ENCODE data around the gene ZNF385D. TPM values are rescaled to one million over a fixed set of nuclear protein-coding genes. Genes with fewer than 3 reads are reported as not detected.
A peak's percentile ranks its signal among the peaks of the same experiment; 100 is the strongest.

Gene ZNF385D
- total RNA-seq, 1 experiment from 2014 or later: 13.0 TPM

DNA sequence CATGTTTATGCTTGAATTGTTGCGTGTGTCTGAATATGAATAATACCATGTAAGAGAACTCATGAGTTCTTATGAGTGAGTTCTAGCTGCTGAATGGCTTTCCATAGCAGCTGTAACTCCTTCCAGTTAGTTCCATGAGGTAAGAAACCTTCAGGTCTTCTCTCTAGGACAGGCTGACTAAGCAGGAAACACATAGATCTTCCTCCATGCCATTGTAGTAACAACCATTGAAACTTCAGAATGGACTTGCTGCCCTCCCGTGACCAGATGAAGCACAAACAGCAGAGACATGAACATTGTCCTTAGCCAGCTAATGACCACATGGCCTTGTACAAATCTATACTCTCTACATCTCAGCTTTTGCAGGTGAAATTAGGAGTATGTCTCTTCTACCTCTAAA, 200.0 kb downstream of the ZNF385D start:
- intact Hi-C loops (cut with micrococcal nuclease; ENCODE audit: unreplicated experiment) (no loop called here), in situ Hi-C loops (cut with HindIII; ENCODE audit: low pct_unique_long_range_greater_than_20kb, low sequenced_read_pairs) (no loop called here)
- Histone ChIP-seq H3K4me3 (ENCODE audit: low read depth in 2 of 2, low read length in 2 of 2) (no peak overlapping the region), H3K4me1 (ENCODE audit: control insufficient read depth, insufficient read depth, low read length) (no peaks in the 10 kb centered on the region), H3K27me3 (ENCODE audit: control insufficient read depth, insufficient read depth, low read length) (no peaks in the 10 kb centered on the region), H3K27ac (ENCODE audit: low read length) (no peak overlapping the region), H3K36me3 (ENCODE audit: control insufficient read depth, insufficient read depth, low read length) (no peaks in the 10 kb centered on the region), H3K9me3 (ENCODE audit: control insufficient read depth, insufficient read depth, low read depth, low read length) (no peaks in the 10 kb centered on the region)
- DNase-seq (ENCODE audit: low read depth, low spot score) (no peak), ATAC-seq (no peak)
- TF ChIP-seq TCF7L2 (IDR thresholded peaks at IDR 0.05; ENCODE audit: low read depth, low read length): no peak
- TF ChIP-seq, protein P1, sequence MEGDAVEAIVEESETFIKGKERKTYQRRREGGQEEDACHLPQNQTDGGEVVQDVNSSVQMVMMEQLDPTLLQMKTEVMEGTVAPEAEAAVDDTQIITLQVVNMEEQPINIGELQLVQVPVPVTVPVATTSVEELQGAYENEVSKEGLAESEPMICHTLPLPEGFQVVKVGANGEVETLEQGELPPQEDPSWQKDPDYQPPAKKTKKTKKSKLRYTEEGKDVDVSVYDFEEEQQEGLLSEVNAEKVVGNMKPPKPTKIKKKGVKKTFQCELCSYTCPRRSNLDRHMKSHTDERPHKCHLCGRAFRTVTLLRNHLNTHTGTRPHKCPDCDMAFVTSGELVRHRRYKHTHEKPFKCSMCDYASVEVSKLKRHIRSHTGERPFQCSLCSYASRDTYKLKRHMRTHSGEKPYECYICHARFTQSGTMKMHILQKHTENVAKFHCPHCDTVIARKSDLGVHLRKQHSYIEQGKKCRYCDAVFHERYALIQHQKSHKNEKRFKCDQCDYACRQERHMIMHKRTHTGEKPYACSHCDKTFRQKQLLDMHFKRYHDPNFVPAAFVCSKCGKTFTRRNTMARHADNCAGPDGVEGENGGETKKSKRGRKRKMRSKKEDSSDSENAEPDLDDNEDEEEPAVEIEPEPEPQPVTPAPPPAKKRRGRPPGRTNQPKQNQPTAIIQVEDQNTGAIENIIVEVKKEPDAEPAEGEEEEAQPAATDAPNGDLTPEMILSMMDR (IDR thresholded peaks at IDR 0.05): peak; percentile 18; the same call in 1 of the 2 replicates
- no peak for TF ChIP-seq POLR2AphosphoS5 (IDR thresholded peaks at IDR 0.05; ENCODE audit: low read depth, low read length)
- ChIA-PET POLR2A (no interaction called here), CTCF (no interaction called here)
- BruUV-seq (replicated peaks): no TSS peak

DNA sequence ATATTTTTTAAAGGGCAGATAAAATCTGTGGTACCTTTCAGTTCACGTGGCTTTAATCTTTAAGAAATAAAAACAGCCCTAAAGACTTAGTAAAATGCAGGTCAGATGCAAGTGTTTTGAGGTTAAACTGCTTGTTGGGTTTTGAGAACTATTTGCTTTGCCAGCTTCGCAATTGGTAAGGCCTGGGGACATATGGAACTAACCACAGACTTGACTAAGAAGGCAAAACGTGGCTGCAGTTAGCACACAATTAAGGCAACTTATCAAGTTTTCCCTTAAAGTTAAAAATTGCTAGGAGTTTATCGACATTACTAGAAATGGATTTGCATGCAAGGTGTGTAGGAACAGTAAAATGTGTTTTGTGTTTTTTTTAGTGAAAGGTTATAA, 206.9 kb downstream of the ZNF385D start:
- in situ Hi-C loops (cut with HindIII; ENCODE audit: low pct_unique_long_range_greater_than_20kb, low sequenced_read_pairs): no loop called here
- DNase-seq (ENCODE audit: low read depth, low spot score) (no peak), ATAC-seq (no peak)
- no TSS peak for BruUV-seq (replicated peaks)
- Histone ChIP-seq H3K4me3 (ENCODE audit: low read depth in 2 of 2, low read length in 2 of 2) (no peak overlapping the region), H3K27ac (ENCODE audit: low read length) (no peak overlapping the region), H3K36me3 (ENCODE audit: control insufficient read depth, insufficient read depth, low read length) (no peaks in the 10 kb centered on the region), H3K27me3 (ENCODE audit: control insufficient read depth, insufficient read depth, low read length) (no peaks in the 10 kb centered on the region), H3K9me3 (ENCODE audit: control insufficient read depth, insufficient read depth, low read depth, low read length) (no peaks in the 10 kb centered on the region), H3K4me1 (ENCODE audit: control insufficient read depth, insufficient read depth, low read length) (no peaks in the 10 kb centered on the region)
- ChIA-PET POLR2A (no interaction called here), CTCF (no interaction called here)
- no peak for TF ChIP-seq TCF7L2 (IDR thresholded peaks at IDR 0.05; ENCODE audit: low read depth, low read length)
- TF ChIP-seq, protein P2, sequence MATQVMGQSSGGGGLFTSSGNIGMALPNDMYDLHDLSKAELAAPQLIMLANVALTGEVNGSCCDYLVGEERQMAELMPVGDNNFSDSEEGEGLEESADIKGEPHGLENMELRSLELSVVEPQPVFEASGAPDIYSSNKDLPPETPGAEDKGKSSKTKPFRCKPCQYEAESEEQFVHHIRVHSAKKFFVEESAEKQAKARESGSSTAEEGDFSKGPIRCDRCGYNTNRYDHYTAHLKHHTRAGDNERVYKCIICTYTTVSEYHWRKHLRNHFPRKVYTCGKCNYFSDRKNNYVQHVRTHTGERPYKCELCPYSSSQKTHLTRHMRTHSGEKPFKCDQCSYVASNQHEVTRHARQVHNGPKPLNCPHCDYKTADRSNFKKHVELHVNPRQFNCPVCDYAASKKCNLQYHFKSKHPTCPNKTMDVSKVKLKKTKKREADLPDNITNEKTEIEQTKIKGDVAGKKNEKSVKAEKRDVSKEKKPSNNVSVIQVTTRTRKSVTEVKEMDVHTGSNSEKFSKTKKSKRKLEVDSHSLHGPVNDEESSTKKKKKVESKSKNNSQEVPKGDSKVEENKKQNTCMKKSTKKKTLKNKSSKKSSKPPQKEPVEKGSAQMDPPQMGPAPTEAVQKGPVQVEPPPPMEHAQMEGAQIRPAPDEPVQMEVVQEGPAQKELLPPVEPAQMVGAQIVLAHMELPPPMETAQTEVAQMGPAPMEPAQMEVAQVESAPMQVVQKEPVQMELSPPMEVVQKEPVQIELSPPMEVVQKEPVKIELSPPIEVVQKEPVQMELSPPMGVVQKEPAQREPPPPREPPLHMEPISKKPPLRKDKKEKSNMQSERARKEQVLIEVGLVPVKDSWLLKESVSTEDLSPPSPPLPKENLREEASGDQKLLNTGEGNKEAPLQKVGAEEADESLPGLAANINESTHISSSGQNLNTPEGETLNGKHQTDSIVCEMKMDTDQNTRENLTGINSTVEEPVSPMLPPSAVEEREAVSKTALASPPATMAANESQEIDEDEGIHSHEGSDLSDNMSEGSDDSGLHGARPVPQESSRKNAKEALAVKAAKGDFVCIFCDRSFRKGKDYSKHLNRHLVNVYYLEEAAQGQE (IDR thresholded peaks at IDR 0.05; ENCODE audit: insufficient read depth in 1 of 2, low read depth in 2 of 2, low read length in 1 of 2): no peak
- TF ChIP-seq POLR2AphosphoS5 (IDR thresholded peaks at IDR 0.05; ENCODE audit: low read depth, low read length): no peak
- no peak for TF ChIP-seq SIN3A (IDR thresholded peaks at IDR 0.05; ENCODE audit: borderline replicate concordance, insufficient read depth, low read depth, low read length)
- intact Hi-C loops (cut with micrococcal nuclease; ENCODE audit: unreplicated experiment): no loop called here

DNA sequence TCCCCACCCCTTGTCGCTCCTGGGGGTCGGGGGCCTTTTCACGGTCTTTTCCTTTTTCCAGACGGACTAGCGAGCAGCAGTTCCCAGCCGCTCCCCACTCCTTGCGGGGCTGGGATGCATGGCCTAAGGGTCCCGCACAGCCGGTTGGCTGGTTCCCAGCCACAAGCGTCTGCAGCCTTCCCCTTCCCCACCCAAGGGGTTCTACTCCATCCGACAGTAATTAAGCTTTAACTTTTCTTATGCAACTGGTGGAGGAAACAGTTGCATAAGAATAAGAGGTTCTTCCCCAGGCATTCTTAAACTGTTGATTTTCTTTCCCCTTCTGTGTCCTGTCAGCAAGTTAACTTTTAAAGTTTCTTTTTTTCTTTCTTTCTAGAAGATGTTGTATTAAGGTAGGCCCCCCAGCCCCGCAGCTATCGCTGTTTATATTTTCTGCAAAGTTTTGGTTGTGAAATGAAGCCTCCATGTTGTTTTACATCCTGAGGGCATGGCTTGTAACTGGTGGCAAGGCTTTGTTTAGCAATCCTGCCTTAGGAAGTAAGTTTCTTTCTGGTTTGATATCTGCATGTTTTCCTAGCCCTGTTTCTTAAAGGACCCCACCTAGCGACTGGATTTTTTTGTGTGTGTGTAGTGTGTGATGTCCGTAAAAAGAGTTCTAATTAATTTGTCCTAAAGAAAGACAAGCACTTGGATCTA, 207.5 kb downstream of the ZNF385D start:
- no peak for ATAC-seq
- BruUV-seq (replicated peaks): no TSS peak
- DNase-seq (ENCODE audit: low read depth, low spot score): no peak
- H3K36me3 ChIP-seq (ENCODE audit: control insufficient read depth, insufficient read depth, low read length): no peaks in the 10 kb centered on the region
- H3K4me1 ChIP-seq (ENCODE audit: control insufficient read depth, insufficient read depth, low read length): no peaks in the 10 kb centered on the region
- H3K27ac ChIP-seq (ENCODE audit: low read length): no peak overlapping the region
- H3K4me3 ChIP-seq (ENCODE audit: low read depth in 2 of 2, low read length in 2 of 2): no peak overlapping the region
- intact Hi-C loops (cut with micrococcal nuclease; ENCODE audit: unreplicated experiment): no loop called here
- ChIA-PET CTCF (no interaction called here), POLR2A (no interaction called here)
- no peaks in the 10 kb centered on the region for H3K9me3 ChIP-seq (ENCODE audit: control insufficient read depth, insufficient read depth, low read depth, low read length)
- in situ Hi-C loops (cut with HindIII; ENCODE audit: low pct_unique_long_range_greater_than_20kb, low sequenced_read_pairs): no loop called here
- H3K27me3 ChIP-seq (ENCODE audit: control insufficient read depth, insufficient read depth, low read length): no peaks in the 10 kb centered on the region
- TF ChIP-seq, protein P1 (IDR thresholded peaks at IDR 0.05): no peak
- TF ChIP-seq TCF7L2 (IDR thresholded peaks at IDR 0.05; ENCODE audit: low read depth, low read length): no peak
- no peak for TF ChIP-seq POLR2AphosphoS5 (IDR thresholded peaks at IDR 0.05; ENCODE audit: low read depth, low read length)
- TF ChIP-seq SIN3A (IDR thresholded peaks at IDR 0.05; ENCODE audit: borderline replicate concordance, insufficient read depth, low read depth, low read length): no peak
- TF ChIP-seq, protein P2 (IDR thresholded peaks at IDR 0.05; ENCODE audit: insufficient read depth in 1 of 2, low read depth in 2 of 2, low read length in 1 of 2): no peak
